Forelimb muscle (tissue), 1 donor: ENCODE results near the gene IFT122. TPM values are rescaled to one million over a fixed set of nuclear protein-coding genes. Genes with fewer than 3 reads are reported as not detected.

ENCODE experiments used
- DNase-seq: peaks from one replicate; pipeline ENCODE4 v3.0.0-alpha.2; 2013; ENCODE audit warnings: low read depth
- polyA plus RNA-seq: library from polyadenylated mRNA; unstranded; fragments of 120-200 nt; gene quantifications from one replicate; pipeline ENCODE4 v1.2.1, GENCODE V29; 2013; ENCODE audit not compliant: insufficient read length

Gene IFT122
- polyA plus RNA-seq, 1 donor = 33.2 TPM

DNA sequence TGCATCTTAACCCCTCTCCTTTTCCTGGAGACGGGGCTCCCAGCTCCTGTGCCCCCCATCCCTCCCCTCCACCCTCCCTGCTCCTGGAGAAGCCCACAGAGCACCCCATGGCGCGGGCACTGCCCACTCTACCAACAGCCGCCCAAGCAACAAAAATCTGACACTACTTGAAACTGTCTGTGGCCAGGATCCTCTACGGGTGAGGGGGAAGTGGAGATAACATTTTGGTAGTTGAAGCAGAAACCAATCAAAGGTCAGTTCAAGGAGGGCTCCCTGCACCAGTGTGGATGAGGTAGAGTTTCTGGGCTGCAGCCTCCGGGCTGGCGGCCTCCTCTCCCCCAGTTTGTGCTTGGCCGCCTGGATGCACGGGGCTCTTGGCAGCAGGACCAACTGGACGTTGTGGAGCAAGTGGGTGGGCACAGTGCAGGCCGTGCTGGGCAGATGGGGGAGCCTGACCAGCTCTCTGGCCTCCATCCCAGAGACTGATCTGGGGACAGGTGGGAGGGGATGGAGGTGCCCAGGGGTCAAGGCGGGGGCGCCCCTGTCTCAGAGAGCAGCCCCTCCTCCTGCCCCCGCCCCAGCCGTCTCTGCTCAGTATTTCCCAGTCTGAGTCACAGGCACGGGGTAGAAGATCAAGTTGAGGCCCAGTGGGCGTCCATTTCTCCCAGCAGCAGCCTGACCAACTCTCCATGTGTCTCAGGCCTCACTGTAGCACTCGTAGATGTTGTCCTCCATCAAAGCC is 115.8 kb downstream of the IFT122 start:
- DNase-seq = no peak

DNA sequence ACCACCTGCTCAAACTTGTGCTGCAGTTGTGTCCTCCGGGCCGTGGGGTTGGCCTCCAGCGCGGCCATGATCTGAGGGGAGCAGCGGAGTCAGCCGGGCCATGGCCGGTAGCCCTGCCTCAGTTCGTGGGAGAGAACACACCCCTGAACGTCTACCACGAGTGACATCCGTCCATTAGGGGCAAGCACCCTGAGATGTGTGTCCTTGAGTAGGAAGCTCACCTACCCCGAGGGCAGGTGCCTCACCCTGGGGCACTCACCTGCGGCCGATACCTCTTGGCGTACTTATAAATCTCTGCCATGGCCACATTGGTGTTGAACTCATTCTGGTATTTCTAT is 116.3 kb downstream of the IFT122 start:
- no peak for DNase-seq

DNA sequence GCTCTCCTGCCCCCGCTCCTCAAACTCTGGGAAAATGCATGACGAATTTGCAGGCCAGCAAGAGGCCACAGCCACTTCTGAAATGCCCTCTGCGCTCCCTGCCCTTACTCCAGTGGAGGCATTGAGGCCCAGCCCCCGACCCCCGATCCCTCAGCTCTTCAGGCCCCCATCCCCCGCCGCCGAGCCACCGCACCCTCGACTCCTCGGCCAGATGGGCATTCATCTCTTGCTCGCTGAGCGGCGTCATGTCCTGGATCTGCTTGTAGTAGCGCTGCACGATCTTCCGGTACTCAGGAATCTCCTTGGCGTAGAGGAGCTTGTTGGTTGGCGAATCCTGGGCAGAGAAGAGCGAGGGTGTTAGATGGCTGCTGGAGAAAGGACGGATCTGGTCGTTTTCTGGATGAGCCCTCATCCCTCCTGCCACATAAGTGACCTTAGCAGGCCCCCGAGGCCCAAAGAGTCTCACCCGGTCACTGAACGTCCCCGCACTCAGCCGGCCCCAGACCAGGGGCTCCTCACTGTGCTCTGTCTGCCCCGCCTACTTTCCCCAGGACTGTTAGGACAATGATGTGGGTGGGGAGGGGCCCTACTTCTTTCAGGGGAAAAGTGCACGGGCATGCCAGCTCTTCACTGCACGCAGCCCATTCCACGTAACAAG is 117.0 kb downstream of the IFT122 start:
- no peak for DNase-seq

DNA sequence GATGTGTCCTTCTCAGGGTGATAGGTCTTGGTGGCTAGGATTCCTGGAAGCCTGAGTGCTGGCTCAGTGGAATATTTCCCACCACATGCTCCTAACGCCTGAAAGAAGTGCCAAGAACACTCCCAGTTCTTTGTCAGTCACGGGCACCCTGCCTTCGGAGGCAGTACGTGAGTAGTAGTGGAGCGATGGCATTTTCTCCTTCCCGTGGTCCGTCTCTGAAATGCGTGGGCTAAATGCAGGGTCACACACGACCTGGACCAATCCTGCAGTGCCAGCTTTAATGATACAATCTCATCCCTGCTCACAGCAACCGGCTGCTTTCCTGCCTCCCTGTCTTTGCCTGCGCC is 117.5 kb downstream of the IFT122 start:
- DNase-seq = no peak

DNA sequence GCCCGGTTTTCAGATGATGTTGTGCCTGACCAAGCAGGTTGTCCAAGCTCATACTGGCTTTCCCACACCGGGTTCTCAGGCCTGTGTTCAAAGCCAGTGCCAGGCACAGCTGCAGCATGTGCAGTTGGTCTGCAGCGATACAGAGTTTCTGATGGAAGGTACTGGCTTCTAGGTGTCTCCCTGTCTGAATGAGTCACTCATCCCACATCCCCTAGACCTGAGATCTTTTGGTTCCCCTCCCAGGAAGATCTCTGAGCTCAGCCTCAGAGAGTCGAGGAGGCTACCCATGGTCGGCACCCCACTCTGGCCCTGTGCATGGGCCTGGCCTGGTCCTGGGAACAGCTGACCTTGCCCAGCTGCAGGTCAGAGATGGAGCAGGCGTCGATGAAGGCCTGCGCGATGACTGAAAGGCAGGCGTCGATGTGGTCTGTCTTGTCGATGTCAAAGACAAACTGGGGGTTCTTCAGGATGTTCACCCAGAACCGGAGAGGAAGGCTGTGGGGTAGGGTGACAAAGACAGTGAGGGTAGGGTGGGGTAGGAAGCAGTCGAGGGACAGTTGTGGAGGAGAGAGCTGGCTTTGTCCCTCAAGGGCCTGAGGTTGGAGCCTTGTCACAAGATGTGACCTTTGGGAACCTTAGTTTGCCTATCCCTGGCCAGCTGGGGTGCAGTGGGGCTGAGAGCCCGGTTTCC is 118.2 kb downstream of the IFT122 start:
- DNase-seq = no peak

- no peak for DNase-seq
These were observed 118.9 kb downstream of the IFT122 start for GRCh38 chr3:129558772-129559564.

- DNase-seq = no peak
These were observed 119.6 kb downstream of the IFT122 start for GRCh38 chr3:129559565-129560079.

DNA sequence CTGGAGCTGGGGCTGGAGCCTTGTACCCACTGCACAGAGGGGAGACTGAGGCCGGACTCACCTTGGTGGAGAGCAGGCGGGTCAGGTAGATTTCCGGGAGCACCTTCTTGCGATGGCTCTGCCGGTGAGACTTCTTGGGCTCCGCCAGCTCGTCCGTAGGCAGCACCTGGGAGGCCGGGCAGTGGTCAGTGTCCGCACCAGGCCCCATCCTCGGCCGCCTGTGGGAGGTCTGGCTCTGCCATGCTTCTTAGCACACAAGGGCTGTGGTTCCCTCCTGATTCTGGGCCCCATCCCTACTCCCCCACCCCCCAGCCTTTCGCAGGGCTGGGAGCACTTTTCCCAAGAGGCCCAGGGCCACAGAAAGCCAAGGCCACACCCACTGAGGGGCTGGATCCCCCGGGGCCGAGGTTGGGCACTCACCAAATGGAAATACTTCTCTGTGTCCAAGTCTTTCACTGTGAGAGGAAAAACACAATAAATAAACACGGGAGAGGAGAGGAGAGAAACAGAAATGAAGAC is 120.3 kb downstream of the IFT122 start:
- DNase-seq = no peak

DNA sequence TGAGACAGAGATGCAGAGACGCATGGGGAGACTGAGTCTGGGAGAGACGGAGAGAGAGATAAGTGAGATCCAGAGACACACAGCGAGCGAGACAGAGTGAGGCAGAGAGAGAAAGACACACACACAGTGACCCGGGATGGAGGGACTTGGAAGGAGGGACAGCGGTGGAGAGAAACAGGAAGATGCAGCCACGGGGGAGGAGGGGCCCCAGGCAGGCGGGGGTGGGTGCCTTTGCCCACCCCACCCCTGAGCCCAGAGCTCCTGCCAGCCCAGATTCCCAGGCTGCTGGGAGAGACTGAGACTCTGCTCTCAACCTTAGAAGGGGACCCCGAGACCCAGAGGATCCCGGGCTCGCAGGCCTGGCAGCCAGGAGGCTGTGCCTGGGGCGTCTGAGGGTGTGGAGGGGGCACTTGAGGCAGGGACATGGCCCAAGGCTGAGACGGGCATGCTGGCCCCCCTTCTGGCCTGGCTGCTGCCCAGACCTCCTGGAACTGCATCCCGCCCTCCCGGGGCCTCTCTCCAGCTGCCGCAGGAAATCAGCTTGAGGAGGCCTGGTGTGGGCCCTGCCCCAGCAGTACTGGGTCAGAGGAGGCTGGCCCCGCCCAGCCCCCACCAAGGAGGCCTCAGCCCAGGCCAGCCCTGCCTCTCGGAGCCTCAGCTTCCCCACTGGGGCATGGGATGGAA is 121.0 kb downstream of the IFT122 start:
- DNase-seq = no peak

- no peak for DNase-seq
These were observed 121.7 kb downstream of the IFT122 start for GRCh38 chr3:129561619-129562248.

DNA sequence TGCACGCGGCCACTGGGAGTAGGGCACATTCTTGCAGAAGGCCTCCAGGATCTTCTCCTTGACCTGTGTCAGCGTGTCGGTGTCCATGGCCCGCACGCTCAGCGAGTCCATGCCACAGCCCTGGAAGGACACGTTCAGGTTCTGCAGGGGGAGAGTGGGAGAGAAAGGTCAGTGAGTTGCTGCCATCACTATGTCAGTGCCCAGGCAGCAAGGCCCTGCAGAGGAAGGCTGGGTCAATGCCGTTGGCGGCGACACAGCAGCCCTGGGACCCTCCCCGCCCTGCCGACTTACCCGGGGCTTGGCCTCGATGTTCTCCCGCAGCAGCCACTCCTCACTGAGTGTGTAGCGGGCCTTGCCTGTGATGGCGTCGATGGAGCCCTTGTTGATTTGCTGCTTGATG is 122.8 kb downstream of the IFT122 start:
- DNase-seq = no peak

DNA sequence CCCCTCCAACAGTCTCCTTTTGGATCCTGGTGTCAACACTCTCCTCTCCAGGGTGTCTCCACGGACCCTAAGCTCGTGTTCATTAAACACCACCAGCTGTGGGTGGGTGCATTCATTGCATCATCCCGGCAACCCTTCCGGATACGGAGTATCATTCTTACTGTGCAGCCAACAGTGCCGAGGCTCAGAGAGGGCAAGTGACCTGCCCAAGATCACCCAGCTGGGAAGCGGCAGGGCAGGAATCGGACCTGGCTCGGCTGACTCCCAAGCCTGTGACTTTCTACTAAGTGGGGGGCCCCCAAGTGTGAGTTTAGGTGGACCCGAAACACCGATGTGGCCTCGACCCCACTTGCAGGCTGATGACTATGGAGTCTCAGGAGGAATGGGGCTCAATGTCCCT is 123.3 kb downstream of the IFT122 start:
- DNase-seq = no peak

DNA sequence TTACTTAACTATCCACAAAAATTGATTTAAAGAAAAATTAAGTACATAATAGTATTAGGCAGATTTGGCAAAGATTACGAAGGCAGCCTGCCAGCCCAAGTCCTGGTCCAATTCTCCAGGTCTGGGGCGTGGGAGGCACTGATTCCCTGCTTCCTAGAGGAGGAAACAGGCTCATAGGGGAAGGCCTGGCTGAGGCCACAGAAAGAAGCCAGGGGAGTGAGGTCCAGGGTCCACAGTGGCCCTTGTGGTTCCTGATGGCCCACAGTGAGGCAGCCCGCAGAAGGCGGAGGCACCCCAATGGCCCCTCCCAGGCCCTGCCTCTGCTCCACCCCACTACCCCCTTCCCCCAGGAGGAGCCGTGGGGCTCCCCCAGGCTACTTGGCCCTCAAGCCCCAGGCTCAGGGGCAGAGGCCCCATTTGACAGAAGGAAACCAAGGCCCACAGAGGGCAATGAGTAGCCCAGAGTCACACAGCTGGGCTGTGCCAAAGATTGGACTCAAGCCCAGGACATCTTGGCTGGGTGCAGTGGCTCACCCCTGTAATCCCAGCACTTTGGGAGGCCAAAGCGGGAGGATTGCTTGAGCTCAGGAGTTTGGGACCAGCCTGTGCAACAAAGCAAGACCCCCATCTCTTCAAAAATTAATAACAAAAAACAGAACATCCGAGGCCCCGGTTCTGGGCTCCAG is 124.0 kb downstream of the IFT122 start:
- no peak for DNase-seq

GRCh38 chr3:129564981-129565644 is 125.1 kb downstream of the IFT122 start:
- DNase-seq = no peak

- no peak for DNase-seq
These were observed 125.9 kb downstream of the IFT122 start for GRCh38 chr3:129565902-129566301.

DNA sequence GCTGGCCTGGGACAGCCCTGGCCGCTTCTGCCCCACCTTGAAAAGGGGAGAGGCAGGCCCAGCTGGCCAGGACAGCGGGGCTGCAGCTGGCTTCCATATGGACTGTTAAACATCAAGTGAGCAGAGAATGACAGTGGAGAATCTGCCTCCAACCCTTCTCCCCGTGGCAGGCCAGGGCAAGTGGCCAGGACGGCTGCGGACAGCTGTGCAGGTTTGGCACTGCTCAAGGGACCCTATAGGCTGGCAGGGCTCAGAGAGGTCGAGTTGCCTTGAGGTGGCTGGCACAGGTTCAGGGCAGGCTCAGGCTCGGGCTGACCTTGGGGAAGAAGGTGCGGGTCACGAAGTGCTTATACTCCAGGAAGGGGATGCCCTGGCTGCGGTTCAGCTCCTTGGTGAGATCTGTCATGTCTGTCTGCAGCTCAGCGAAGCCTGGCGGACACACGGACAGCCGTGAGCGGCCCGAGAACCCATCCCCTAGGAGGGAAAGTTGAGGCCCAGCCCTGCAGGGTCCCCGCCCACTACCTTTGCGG is 127.2 kb downstream of the IFT122 start:
- DNase-seq = no peak

DNA sequence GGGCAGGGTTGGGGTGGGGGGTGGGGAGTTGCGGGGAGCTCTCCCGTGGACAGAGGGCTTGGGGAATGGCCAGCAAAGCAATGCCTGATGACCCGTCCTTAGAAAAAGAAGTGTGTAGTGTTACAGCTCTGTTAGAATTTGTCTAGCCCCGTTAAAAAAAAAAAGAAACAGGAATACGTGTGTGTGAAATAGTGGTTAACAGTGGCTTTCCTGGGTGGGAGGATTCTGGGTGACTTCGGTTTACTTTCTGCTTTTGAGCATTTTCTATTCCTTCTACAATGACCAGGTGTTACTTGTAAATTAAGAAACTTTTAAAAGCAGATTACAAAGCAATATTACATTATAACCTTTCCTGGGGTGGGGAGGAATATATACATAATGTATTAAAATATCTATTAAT is 127.9 kb downstream of the IFT122 start:
- no peak for DNase-seq

DNA sequence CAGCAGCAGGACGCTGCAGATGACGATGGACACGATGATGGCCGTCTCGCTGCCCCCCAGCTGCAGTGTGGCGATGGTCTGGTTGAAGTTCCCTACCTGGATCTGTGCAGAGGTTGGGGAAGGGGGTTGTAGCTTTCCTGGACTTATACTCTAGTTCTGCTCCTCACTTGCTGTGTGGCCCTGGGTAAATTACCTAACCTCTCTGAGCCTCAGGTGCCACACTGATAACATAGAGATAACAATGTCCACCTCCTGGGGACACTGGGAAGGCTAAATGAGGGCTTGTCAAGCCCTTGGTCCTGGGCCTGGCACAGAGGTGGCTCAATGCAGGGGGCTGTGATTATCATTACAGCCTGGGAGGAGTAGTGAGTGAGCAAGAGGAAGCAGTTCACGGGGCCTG is 129.8 kb downstream of the IFT122 start:
- DNase-seq = no peak
